HFFc6 (cell line): Measurements from ENCODE around the gene TBX6. TPM values are rescaled to one million over a fixed set of nuclear protein-coding genes. Genes with fewer than 3 reads are reported as not detected.

Experiments
- DNase-seq: peaks from one replicate; pipeline ENCODE4 v3.0.0-alpha.2; 2018
- H3K27ac Mint-ChIP-seq: 2 replicates; pipeline ENCODE4 v1.8.0; 2020; ENCODE audit warnings: mild to moderate bottlenecking, mixed read lengths
- H3K27me3 Mint-ChIP-seq: 2 replicates; pipeline ENCODE4 v1.8.0; 2021; ENCODE audit warnings: mild to moderate bottlenecking, moderate library complexity, mixed read lengths; ENCODE audit not compliant: insufficient read depth
- H3K36me3 Mint-ChIP-seq: 2 replicates; pipeline ENCODE4 v1.8.0; 2021; ENCODE audit warnings: low read depth, mixed read lengths
- H3K4me1 Mint-ChIP-seq: 2 replicates; pipeline ENCODE4 v1.8.0; 2020; ENCODE audit warnings: low read depth, mixed read lengths
- H3K4me3 Mint-ChIP-seq: 2 replicates; pipeline ENCODE4 v1.8.0; 2020; ENCODE audit warnings: mild to moderate bottlenecking, moderate library complexity, mixed read lengths
- H3K9me3 Mint-ChIP-seq: 2 replicates; pipeline ENCODE4 v1.8.0; 2020; ENCODE audit warnings: mild to moderate bottlenecking, mixed read lengths
- CTCF ChIP-seq: fragments of 200-600 bp; sonication (generic); IDR thresholded peaks from 2 replicates; pipeline ENCODE4 v1.5.0; 2021; ENCODE audit warnings: antibody characterized with exemption, mild to moderate bottlenecking
- total RNA-seq, 6 experiments: library from RNA; stranded (reverse); fragmentation: NEBNext Ultra II Directional; extraction: Animal tissue kit (Norgen Biotek cat#: 25700); gene quantifications; 2 replicates in 1 of 6; 3 replicates in 5 of 6; pipeline ENCODE4 v1.2.3, GENCODE V29; 2021

TBX6 gene
- total RNA-seq, 6 experiments from 2014 or later, result 0.16 to 0.33 (median 0.26) TPM

GRCh38 chr16:30060836-30061554, 30.7 kb downstream of the TBX6 start:
- Mint-ChIP-seq H3K4me3 (no peak overlapping the region), H3K27ac (no peak overlapping the region), H3K27me3 (peaks cover 7% of the 10 kb centered on the region; the same call in 1 of the 2 replicates), H3K4me1 (peaks cover 19% of the 10 kb centered on the region), H3K36me3 (peaks cover 12% of the 10 kb centered on the region), H3K9me3 (no peaks in the 10 kb centered on the region)
- no peak for TF ChIP-seq CTCF
- DNase-seq, result no peak

GRCh38 chr16:30060346-30060745, 31.4 kb downstream of the TBX6 start:
- Mint-ChIP-seq H3K27ac (no peak overlapping the region), H3K4me1 (peaks cover 20% of the 10 kb centered on the region), H3K36me3 (peaks cover 12% of the 10 kb centered on the region), H3K9me3 (no peaks in the 10 kb centered on the region), H3K27me3 (peaks cover 4% of the 10 kb centered on the region; the same call in 1 of the 2 replicates), H3K4me3 (no peak overlapping the region)
- no peak for TF ChIP-seq CTCF
- DNase-seq, result no peak

GRCh38 chr16:30054959-30055553, 36.7 kb downstream of the TBX6 start:
- H3K4me3 Mint-ChIP-seq, result peak overlapping the region; percentile 90
- H3K4me1 Mint-ChIP-seq, result peaks cover 36% of the 10 kb centered on the region
- no peaks in the 10 kb centered on the region for H3K9me3 Mint-ChIP-seq
- H3K27ac Mint-ChIP-seq, result peak overlapping the region; percentile 81
- DNase-seq, result no peak
- peaks cover 2% of the 10 kb centered on the region for H3K27me3 Mint-ChIP-seq
- peak; percentile 63 for TF ChIP-seq CTCF
- peaks cover 9% of the 10 kb centered on the region; the same call in 1 of the 2 replicates for H3K36me3 Mint-ChIP-seq

- no peak for TF ChIP-seq CTCF
- no peaks in the 10 kb centered on the region for H3K9me3 Mint-ChIP-seq
- H3K4me1 Mint-ChIP-seq, result peaks cover 36% of the 10 kb centered on the region
- peaks cover 2% of the 10 kb centered on the region for H3K27me3 Mint-ChIP-seq
- peak overlapping the region; percentile 81 for H3K27ac Mint-ChIP-seq
- DNase-seq, result no peak
- peaks cover 9% of the 10 kb centered on the region; the same call in 1 of the 2 replicates for H3K36me3 Mint-ChIP-seq
- H3K4me3 Mint-ChIP-seq, result peak overlapping the region; percentile 90
Measured at GRCh38 chr16:30054451-30054850, 37.3 kb downstream of the TBX6 start.

- Mint-ChIP-seq H3K4me1 (peaks cover 36% of the 10 kb centered on the region), H3K27ac (peak overlapping the region; percentile 86), H3K9me3 (no peaks in the 10 kb centered on the region), H3K4me3 (peak overlapping the region; percentile 90), H3K36me3 (peaks cover 4% of the 10 kb centered on the region; the same call in 1 of the 2 replicates), H3K27me3 (peaks cover 2% of the 10 kb centered on the region)
- TF ChIP-seq CTCF, result no peak
- peak; percentile 68 for DNase-seq
Measured at GRCh38 chr16:30053376-30054015, 38.2 kb downstream of the TBX6 start.
